ENCODE measurements around the gene SLC24A4.

GRCh38 chr14:92276074-92276473 is 46.9 kb upstream of the SLC24A4 start:
- TF ChIP-seq CTCF (conservative IDR thresholded peaks at IDR 0.05; ENCODE audit: low read depth, low read length) (no peak), POLR2A (IDR thresholded peaks at IDR 0.05; ENCODE audit: low read depth, low read length) (no peak), USF2 (IDR thresholded peaks at IDR 0.05; ENCODE audit: low read depth, low read length) (no peak), MAFK (IDR thresholded peaks at IDR 0.05; ENCODE audit: low read depth, low read length) (no peak), FOS (IDR thresholded peaks at IDR 0.05; ENCODE audit: low read depth, low read length) (no peak)

All from IMR-90 (cell line).